ENCODE data around the gene SORBS1. TPM values are rescaled to one million over a fixed set of nuclear protein-coding genes. Genes with fewer than 3 reads are reported as not detected.
A peak's percentile ranks its signal among the peaks of the same experiment; 100 is the strongest.

The SORBS1 gene
- total RNA-seq, 1 experiment from 2014 or later, result 4.1 TPM

GRCh38 chr10:95518455-95519452, 42.4 kb downstream of the SORBS1 start:
- intact Hi-C loops (cut with micrococcal nuclease), result no loop called here
- peak overlapping the region; percentile 46; the same call in 1 of the 2 replicates for H3K4me2 ChIP-seq (ENCODE audit: low read length)
- H4K20me1 ChIP-seq (ENCODE audit: low read length), result no peaks in the 10 kb centered on the region
- no peaks in the 10 kb centered on the region for H3K36me3 ChIP-seq (ENCODE audit: low read depth, low read length)
- no peaks in the 10 kb centered on the region for H3F3A ChIP-seq (ENCODE audit: low read length, unreplicated experiment)
- ATAC-seq (no peak), DNase-seq (no peak)
- no peak overlapping the region for H3K9ac ChIP-seq (ENCODE audit: low read length)
- H3K9me3 ChIP-seq (ENCODE audit: low read length), result no peaks in the 10 kb centered on the region
- ChIA-PET POLR2A (ENCODE audit: unreplicated experiment) (no interaction called here), CTCF (no interaction called here)
- H3K4me3 ChIP-seq (ENCODE audit: low read length), result no peak overlapping the region
- H3K27ac ChIP-seq (ENCODE audit: low read length), result no peak overlapping the region
- no peaks in the 10 kb centered on the region for H3K79me2 ChIP-seq (ENCODE audit: low read length)
- H3K27me3 ChIP-seq (ENCODE audit: low read length), result no peaks in the 10 kb centered on the region
- peaks cover 21% of the 10 kb centered on the region for H3K4me1 ChIP-seq (ENCODE audit: insufficient read depth, low read length)
- no TSS peak for BruUV-seq (replicated peaks)
- H3K9me2 ChIP-seq (replicated peaks; ENCODE audit: low read length), result no peaks in the 10 kb centered on the region
- no peak overlapping the region for H2AFZ ChIP-seq (ENCODE audit: low read length)
- TF ChIP-seq EZH2phosphoT487 (IDR thresholded peaks at IDR 0.05; ENCODE audit: borderline replicate concordance, low read length), result no peak
- TF ChIP-seq EZH2 (IDR thresholded peaks at IDR 0.05; ENCODE audit: low read length, unreplicated experiment), result no peak
- TF ChIP-seq, protein P1, sequence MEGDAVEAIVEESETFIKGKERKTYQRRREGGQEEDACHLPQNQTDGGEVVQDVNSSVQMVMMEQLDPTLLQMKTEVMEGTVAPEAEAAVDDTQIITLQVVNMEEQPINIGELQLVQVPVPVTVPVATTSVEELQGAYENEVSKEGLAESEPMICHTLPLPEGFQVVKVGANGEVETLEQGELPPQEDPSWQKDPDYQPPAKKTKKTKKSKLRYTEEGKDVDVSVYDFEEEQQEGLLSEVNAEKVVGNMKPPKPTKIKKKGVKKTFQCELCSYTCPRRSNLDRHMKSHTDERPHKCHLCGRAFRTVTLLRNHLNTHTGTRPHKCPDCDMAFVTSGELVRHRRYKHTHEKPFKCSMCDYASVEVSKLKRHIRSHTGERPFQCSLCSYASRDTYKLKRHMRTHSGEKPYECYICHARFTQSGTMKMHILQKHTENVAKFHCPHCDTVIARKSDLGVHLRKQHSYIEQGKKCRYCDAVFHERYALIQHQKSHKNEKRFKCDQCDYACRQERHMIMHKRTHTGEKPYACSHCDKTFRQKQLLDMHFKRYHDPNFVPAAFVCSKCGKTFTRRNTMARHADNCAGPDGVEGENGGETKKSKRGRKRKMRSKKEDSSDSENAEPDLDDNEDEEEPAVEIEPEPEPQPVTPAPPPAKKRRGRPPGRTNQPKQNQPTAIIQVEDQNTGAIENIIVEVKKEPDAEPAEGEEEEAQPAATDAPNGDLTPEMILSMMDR (conservative IDR thresholded peaks at IDR 0.05; ENCODE audit: low read depth, low read length), result no peak

- peak; percentile 82 for ATAC-seq
- H3K79me2 ChIP-seq (ENCODE audit: low read length), result no peaks in the 10 kb centered on the region
- intact Hi-C loops (cut with micrococcal nuclease), result no loop called here
- H3K4me2 ChIP-seq (ENCODE audit: low read length), result peak overlapping the region; percentile 46
- DNase-seq, result peak; percentile 87
- H3F3A ChIP-seq (ENCODE audit: low read length, unreplicated experiment), result no peaks in the 10 kb centered on the region
- H2AFZ ChIP-seq (ENCODE audit: low read length), result no peak overlapping the region
- POLR2A ChIA-PET (ENCODE audit: unreplicated experiment), result no interaction called here
- peak overlapping the region; percentile 29; the same call in 1 of the 2 replicates for H3K27ac ChIP-seq (ENCODE audit: low read length)
- H3K27me3 ChIP-seq (ENCODE audit: low read length), result no peaks in the 10 kb centered on the region
- no peaks in the 10 kb centered on the region for H3K9me2 ChIP-seq (replicated peaks; ENCODE audit: low read length)
- no peaks in the 10 kb centered on the region for H4K20me1 ChIP-seq (ENCODE audit: low read length)
- no peak overlapping the region for H3K9ac ChIP-seq (ENCODE audit: low read length)
- CTCF ChIA-PET, result no interaction called here
- TF ChIP-seq EZH2phosphoT487 (IDR thresholded peaks at IDR 0.05; ENCODE audit: borderline replicate concordance, low read length), result no peak
- no peak overlapping the region for H3K4me3 ChIP-seq (ENCODE audit: low read length)
- no peaks in the 10 kb centered on the region for H3K9me3 ChIP-seq (ENCODE audit: low read length)
- H3K4me1 ChIP-seq (ENCODE audit: insufficient read depth, low read length), result peaks cover 28% of the 10 kb centered on the region
- no peaks in the 10 kb centered on the region for H3K36me3 ChIP-seq (ENCODE audit: low read depth, low read length)
- no TSS peak for BruUV-seq (replicated peaks)
Measured at GRCh38 chr10:95517536-95518454, 43.4 kb downstream of the SORBS1 start.

GRCh38 chr10:95516774-95517373, 44.3 kb downstream of the SORBS1 start:
- no peak for TF ChIP-seq EZH2phosphoT487 (IDR thresholded peaks at IDR 0.05; ENCODE audit: borderline replicate concordance, low read length)
- no peak for TF ChIP-seq EZH2 (IDR thresholded peaks at IDR 0.05; ENCODE audit: low read length, unreplicated experiment)
- TF ChIP-seq, protein P1 (conservative IDR thresholded peaks at IDR 0.05; ENCODE audit: low read depth, low read length), result no peak
- ATAC-seq (no peak), DNase-seq (no peak)
- Histone ChIP-seq H4K20me1 (ENCODE audit: low read length) (no peaks in the 10 kb centered on the region), H3K79me2 (ENCODE audit: low read length) (no peaks in the 10 kb centered on the region), H3K4me2 (ENCODE audit: low read length) (no peak overlapping the region), H3K9ac (ENCODE audit: low read length) (no peak overlapping the region), H3K9me3 (ENCODE audit: low read length) (no peaks in the 10 kb centered on the region), H3K4me3 (ENCODE audit: low read length) (no peak overlapping the region), H3K27me3 (ENCODE audit: low read length) (no peaks in the 10 kb centered on the region), H3K36me3 (ENCODE audit: low read depth, low read length) (no peaks in the 10 kb centered on the region), H3K27ac (ENCODE audit: low read length) (no peak overlapping the region), H3K4me1 (ENCODE audit: insufficient read depth, low read length) (peaks cover 28% of the 10 kb centered on the region), H3K9me2 (replicated peaks; ENCODE audit: low read length) (no peaks in the 10 kb centered on the region), H2AFZ (ENCODE audit: low read length) (no peak overlapping the region), H3F3A (ENCODE audit: low read length, unreplicated experiment) (no peaks in the 10 kb centered on the region)
- ChIA-PET POLR2A (ENCODE audit: unreplicated experiment) (no interaction called here), CTCF (no interaction called here)
- intact Hi-C loops (cut with micrococcal nuclease), result no loop called here
- no TSS peak for BruUV-seq (replicated peaks)
